Retinal pigment epithelial cell (primary cell): ENCODE data around the gene SYT13.
"Not testable (repeated sequence)": the region's sequence is repeated elsewhere in the genome, so short reads cannot be mapped to it uniquely, and the experiment has no call there.

Experiments
- DNase-seq: peaks from one replicate; pipeline ENCODE4 v3.0.0-alpha.2; 2010; ENCODE audit warnings: low read depth
- H3K4me3 ChIP-seq: 2 replicates; pipeline ENCODE4 v1.5.1; 2011; ENCODE audit warnings: mild to moderate bottlenecking, low read length, control low read depth, moderate library complexity
- TF ChIP-seq, protein P1 (sequence below): conservative IDR thresholded peaks from 2 replicates; pipeline ENCODE4 v1.5.1; 2011; ENCODE audit warnings: low read depth, low read length, control low read depth, inconsistent platforms

Gene SYT13

DNA sequence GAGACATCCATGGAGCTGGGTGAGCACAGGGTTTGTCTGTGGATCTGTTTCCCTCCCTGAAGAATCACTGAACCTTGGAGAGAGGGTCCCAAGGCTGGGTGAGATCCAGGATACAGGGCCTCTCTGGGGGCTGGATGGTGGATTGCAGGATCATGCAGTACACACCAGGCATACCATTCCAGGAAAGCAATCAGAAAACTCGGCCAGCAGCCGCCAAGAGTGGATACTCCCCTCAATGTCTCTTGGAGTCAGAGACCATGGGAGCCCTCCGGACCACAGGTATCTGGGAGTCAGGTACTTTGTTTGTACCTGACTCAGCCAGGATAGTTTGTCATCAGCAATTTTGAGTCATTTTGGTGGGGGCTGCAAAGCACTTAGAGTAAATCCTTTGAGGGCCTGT is 14.6 kb upstream of the SYT13 start:
- H3K4me3 ChIP-seq: no peak overlapping the region
- TF ChIP-seq, protein P1, sequence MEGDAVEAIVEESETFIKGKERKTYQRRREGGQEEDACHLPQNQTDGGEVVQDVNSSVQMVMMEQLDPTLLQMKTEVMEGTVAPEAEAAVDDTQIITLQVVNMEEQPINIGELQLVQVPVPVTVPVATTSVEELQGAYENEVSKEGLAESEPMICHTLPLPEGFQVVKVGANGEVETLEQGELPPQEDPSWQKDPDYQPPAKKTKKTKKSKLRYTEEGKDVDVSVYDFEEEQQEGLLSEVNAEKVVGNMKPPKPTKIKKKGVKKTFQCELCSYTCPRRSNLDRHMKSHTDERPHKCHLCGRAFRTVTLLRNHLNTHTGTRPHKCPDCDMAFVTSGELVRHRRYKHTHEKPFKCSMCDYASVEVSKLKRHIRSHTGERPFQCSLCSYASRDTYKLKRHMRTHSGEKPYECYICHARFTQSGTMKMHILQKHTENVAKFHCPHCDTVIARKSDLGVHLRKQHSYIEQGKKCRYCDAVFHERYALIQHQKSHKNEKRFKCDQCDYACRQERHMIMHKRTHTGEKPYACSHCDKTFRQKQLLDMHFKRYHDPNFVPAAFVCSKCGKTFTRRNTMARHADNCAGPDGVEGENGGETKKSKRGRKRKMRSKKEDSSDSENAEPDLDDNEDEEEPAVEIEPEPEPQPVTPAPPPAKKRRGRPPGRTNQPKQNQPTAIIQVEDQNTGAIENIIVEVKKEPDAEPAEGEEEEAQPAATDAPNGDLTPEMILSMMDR: no peak
- no peak for DNase-seq

DNA sequence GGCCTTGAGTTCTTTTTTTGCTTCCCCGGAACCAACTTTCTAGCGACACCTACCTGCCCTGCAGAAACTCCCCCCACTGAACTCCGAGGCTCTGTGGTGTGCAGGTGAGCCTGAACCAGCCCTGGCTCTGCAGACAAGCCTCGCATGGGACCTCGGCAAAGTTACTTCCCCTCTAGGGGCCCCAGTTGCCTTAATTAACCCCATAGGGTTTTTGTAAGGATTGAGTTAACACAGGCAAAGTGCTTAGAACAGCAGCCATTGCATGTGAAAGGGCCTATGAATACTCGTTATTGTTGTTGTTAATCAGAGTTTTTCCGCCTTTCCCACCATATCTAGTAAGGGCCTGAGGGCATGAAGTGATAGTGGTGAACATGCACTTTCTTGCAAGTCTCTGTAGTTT is 12.6 kb upstream of the SYT13 start:
- TF ChIP-seq, protein P1: no peak
- DNase-seq: no peak

DNA sequence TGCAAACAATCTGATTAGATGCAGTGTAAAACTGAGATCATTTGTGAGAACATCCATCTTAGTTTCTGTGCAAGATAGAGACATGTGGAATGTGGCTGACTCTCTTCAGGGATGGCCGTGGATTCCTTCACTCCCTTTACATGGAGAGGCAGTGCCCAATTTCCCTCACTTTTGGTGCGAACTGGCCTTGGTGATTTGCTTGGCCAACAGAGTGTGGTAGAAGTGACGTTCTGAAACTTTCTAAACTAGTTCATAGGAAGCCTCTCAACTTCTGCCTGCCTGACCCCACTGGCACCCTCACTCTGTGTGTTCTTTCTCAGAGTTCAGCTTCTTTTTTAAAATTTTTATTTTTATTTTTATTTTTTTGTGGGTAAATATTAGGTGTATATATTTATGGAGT is 9.9 kb upstream of the SYT13 start:
- TF ChIP-seq, protein P1: no peak
- DNase-seq: no peak
- H3K4me3 ChIP-seq: no peak overlapping the region

More for the DNA sequence above, 12.6 kb upstream of the SYT13 start:
- H3K4me3 ChIP-seq: no peak overlapping the region

DNA sequence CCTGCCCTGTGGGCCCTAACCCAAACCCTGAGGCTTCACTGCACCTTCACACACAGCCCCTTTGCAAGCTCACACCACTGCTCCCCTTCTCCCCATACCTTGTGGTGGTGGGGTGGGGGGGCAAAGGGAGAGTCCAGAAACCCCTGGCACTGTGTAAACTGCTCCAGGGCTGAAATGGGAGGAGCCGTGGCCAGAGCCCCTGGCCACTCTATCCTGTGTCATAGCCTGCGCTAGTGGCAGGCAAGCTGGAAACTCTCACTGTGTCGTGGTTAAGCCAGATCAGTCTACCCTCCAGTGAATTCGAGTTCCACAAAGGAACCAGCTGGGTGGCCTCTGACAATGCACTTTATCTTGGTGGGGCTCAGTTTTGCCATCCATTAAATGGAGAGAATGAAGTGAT is 8.4 kb upstream of the SYT13 start:
- H3K4me3 ChIP-seq: no peak overlapping the region
- TF ChIP-seq, protein P1: no peak
- DNase-seq: no peak

DNA sequence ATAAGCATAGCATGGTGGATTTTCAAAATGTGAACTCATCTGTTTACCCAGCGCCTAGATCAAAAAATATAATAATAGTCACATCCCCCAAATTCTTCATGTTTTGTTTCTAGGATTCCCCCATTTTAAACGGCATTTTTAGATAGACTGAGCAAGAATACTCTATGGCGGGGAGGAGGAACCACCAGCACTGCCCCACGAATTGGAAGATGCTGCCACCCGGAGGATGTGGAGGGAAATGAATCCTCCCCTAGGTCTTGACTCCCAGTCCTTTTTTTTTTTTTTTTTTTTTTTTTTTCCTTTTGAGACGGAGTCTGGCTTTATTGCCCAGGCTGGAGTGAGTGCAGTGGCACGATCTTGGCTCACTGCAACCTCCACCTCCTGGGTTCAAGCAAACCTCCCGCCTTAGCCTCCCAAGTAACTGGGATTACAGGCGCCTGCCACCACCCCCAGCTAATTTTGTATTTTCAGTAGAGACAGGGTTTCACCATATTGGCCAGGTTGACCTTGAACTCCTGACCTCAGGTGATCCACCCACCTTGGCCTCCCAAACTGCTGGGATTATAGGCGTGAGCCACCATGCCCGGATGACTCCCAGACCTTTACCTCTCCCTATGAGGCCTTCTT is 7.5 kb upstream of the SYT13 start:
- TF ChIP-seq, protein P1: peak; percentile 69
- DNase-seq: peak; percentile 34
- H3K4me3 ChIP-seq: not testable (repeated sequence)

DNA sequence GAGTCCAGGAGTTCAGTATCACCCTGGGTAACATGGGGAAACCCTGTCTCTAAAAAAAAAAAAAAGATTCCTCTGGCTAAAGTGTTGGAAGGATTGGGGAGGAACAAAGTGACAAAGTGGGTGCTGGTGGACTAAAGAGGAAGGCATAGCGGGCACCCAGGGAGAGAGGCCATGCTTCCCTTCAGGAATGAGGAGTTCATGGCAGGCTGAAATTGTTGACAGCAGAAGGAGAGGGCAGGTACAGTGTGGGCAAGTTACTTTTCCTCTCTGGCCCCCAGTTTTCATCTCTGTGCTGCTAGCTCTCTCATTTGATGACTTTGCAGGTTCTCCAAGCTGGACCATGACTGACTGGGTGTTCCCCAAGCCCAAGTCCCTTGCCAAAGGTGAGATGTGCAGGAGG is 4.4 kb upstream of the SYT13 start:
- TF ChIP-seq, protein P1: no peak
- H3K4me3 ChIP-seq: no peak overlapping the region
- DNase-seq: no peak

DNA sequence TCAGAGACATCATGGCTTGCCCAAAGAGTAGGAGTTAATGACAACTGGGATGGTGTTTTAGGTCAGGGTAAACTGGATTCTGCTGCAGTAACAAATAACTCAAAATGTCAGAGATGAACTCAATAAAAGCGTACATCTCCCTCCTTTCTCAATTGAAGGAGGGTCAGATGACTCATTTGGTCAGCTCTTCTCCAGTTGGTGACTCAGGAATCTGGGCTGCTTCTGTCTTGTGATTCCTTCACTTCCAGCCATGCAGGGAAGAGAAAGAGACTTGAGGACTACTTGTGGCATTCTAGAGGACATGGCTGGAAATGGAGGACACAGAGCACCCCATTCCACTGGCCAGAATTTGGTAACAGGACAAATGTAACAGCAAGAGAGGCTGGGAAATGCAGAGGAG is 3.2 kb upstream of the SYT13 start:
- DNase-seq: no peak
- TF ChIP-seq, protein P1: no peak
- H3K4me3 ChIP-seq: no peak overlapping the region
